DND-41 (cell line): ENCODE results near the gene NOS1AP.

Source experiments
- ATAC-seq: fragments of 200-7000 bp; cut with Tn5 transposase; 3 replicates; pipeline ENCODE4 v1.9.1; 2021; ENCODE audit warnings: low read depth; ENCODE audit not compliant: insufficient read depth
- DNase-seq: peaks from one replicate; pipeline ENCODE4 v3.0.0-alpha.2; 2020
- H2AFZ ChIP-seq: 2 replicates; pipeline ENCODE4 v1.6.0; 2012; ENCODE audit warnings: low read depth, low read length
- H3K27ac ChIP-seq: 2 replicates; pipeline ENCODE4 v1.5.1; 2012; ENCODE audit warnings: low read length, inconsistent platforms
- H3K27me3 ChIP-seq: fragments of 200-600 bp; sonication (generic); 2 replicates; pipeline ENCODE4 v1.6.0; 2012; ENCODE audit warnings: low read length, mild to moderate bottlenecking, inconsistent platforms; ENCODE audit not compliant: insufficient read depth, poor library complexity
- H3K36me3 ChIP-seq: 2 replicates; pipeline ENCODE4 v1.5.1; 2012; ENCODE audit warnings: low read length, inconsistent platforms; ENCODE audit not compliant: insufficient read depth
- H3K4me1 ChIP-seq: 2 replicates; pipeline ENCODE4 v1.5.1; 2012; ENCODE audit warnings: mild to moderate bottlenecking, low read length; ENCODE audit not compliant: insufficient read depth
- H3K4me2 ChIP-seq: 2 replicates; pipeline ENCODE4 v1.6.0; 2012; ENCODE audit warnings: mild to moderate bottlenecking, moderate library complexity, low read length, inconsistent platforms; ENCODE audit not compliant: insufficient read depth
- H3K4me3 ChIP-seq, 2 experiments: fragments of 200-600 bp in 1 of 2; shearing (Covaris generic) in 1 of 2; 2 replicates each; pipeline ENCODE4 v1.5.1; 2012 to 2016; ENCODE audit warnings: inconsistent platforms in 2 of 2, low read length in 2 of 2, mild to moderate bottlenecking in 2 of 2, low read depth in 1 of 2, moderate library complexity in 1 of 2
- H3K79me2 ChIP-seq: 2 replicates; pipeline ENCODE4 v1.6.0; 2012; ENCODE audit warnings: low read length, inconsistent platforms; ENCODE audit not compliant: insufficient read depth
- H3K9ac ChIP-seq: 2 replicates; pipeline ENCODE4 v1.6.0; 2012; ENCODE audit warnings: low read depth, mild to moderate bottlenecking, inconsistent platforms, low read length, moderate library complexity
- H3K9me3 ChIP-seq: 2 replicates; pipeline ENCODE4 v1.5.1; 2012; ENCODE audit warnings: low read length, moderate library complexity, mild to moderate bottlenecking, inconsistent platforms; ENCODE audit not compliant: insufficient read depth, severe bottlenecking
- H4K20me1 ChIP-seq: 2 replicates; pipeline ENCODE4 v1.6.0; 2012; ENCODE audit warnings: low read length; ENCODE audit not compliant: insufficient read depth
- CTCF ChIP-seq: IDR thresholded peaks from 2 replicates; pipeline ENCODE4 v1.5.1; 2012; ENCODE audit warnings: borderline replicate concordance, low read length, moderate library complexity, mild to moderate bottlenecking; ENCODE audit not compliant: poor library complexity, severe bottlenecking; ENCODE audit errors: extremely low read depth
- EZH2 ChIP-seq: IDR thresholded peaks from 3 replicates; pipeline ENCODE4 v1.6.1; 2012; ENCODE audit warnings: borderline replicate concordance, low read depth, mild to moderate bottlenecking, moderate library complexity, low read length, inconsistent platforms; ENCODE audit not compliant: severe bottlenecking

NOS1AP gene

GRCh38 chr1:162147760-162148159, 78.3 kb downstream of the NOS1AP start:
- no peak overlapping the region for H3K4me2 ChIP-seq
- H3K27ac ChIP-seq: no peak overlapping the region
- H4K20me1 ChIP-seq: no peaks in the 10 kb centered on the region
- H3K4me1 ChIP-seq: no peaks in the 10 kb centered on the region
- no peaks in the 10 kb centered on the region for H3K36me3 ChIP-seq
- DNase-seq: no peak
- no peaks in the 10 kb centered on the region for H3K9me3 ChIP-seq
- TF ChIP-seq EZH2 (no peak), CTCF (no peak)
- H3K9ac ChIP-seq: no peak overlapping the region
- H2AFZ ChIP-seq: no peak overlapping the region
- no peaks in the 10 kb centered on the region for H3K79me2 ChIP-seq
- H3K27me3 ChIP-seq: peaks cover 6% of the 10 kb centered on the region
- ATAC-seq: no peak
- H3K4me3 ChIP-seq: no peak overlapping the region

- H3K79me2 ChIP-seq: no peaks in the 10 kb centered on the region
- no peaks in the 10 kb centered on the region for H3K36me3 ChIP-seq
- no peak overlapping the region for H3K9ac ChIP-seq
- H3K4me1 ChIP-seq: no peaks in the 10 kb centered on the region
- no peak for TF ChIP-seq CTCF
- no peak for TF ChIP-seq EZH2
- no peaks in the 10 kb centered on the region for H3K9me3 ChIP-seq
- H2AFZ ChIP-seq: no peak overlapping the region
- no peak overlapping the region for H3K27ac ChIP-seq
- H3K4me3 ChIP-seq: no peak overlapping the region
- no peaks in the 10 kb centered on the region for H4K20me1 ChIP-seq
- ATAC-seq (no peak), DNase-seq (no peak)
- H3K4me2 ChIP-seq: no peak overlapping the region
- H3K27me3 ChIP-seq: peaks cover 6% of the 10 kb centered on the region
Measured at GRCh38 chr1:162150112-162150511, 80.6 kb downstream of the NOS1AP start.

DNA sequence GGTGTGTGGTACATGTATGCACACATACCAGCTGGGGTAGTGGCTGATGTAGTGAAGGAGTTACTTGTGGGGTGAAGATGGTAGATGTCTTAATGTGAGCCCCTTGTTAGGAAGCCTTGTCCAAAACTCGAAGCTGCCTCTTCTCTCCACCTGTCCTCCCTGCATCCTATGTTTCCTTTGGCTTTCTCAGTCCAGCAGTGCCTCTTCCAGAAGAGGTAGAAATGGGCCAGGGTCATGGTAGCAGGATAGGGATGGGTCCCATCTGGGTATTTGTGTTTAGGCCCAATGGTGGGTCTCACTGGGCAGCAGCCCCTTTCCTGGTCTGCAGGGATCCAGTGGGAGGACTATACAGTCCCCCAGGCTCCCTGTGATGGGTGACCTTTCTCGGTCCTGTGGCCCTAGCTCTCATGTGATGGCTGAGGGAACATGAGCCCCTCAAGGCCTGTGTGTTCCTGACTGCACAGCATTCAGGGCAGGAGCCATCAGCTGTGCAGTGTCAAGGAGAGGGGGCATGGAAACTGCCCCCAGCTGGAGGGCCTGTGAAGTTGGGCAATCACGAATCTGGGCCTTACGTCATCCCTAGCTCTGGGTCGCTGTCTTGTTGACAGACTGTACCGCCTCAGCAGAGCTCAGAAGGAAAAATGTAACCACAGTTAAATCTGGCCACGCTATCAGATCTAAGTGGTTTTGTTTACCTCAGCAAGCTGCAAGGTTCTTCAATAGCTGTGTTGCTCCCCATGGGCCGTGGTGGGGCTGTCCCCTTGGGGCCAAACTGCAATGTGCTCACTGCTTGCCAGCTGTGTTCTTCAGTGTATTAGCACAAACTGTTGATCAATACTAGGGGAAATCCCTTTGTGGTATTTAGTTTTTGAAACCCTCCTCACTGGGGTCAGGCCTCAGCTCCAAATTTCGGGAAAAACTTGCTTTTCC, 82.7 kb downstream of the NOS1AP start:
- Histone ChIP-seq H3K4me1 (no peaks in the 10 kb centered on the region), H3K9ac (no peak overlapping the region)

More for the DNA sequence above, 82.7 kb downstream of the NOS1AP start:
- Histone ChIP-seq H3K36me3 (no peaks in the 10 kb centered on the region), H4K20me1 (no peaks in the 10 kb centered on the region), H3K9me3 (no peaks in the 10 kb centered on the region), H3K27ac (no peak overlapping the region), H2AFZ (no peak overlapping the region), H3K4me3 (no peak overlapping the region), H3K27me3 (peaks cover 3% of the 10 kb centered on the region), H3K4me2 (no peak overlapping the region), H3K79me2 (no peaks in the 10 kb centered on the region)
- TF ChIP-seq EZH2 (no peak), CTCF (no peak)
- DNase-seq: peak; percentile 50
- ATAC-seq: peak; percentile 95
